ENCODE measurements around the gene OR1J4. TPM values are rescaled to one million over a fixed set of nuclear protein-coding genes. Genes with fewer than 3 reads are reported as not detected.

Gene OR1J4
- total and polyA plus RNA-seq, 4 donors, result not detected

DNA sequence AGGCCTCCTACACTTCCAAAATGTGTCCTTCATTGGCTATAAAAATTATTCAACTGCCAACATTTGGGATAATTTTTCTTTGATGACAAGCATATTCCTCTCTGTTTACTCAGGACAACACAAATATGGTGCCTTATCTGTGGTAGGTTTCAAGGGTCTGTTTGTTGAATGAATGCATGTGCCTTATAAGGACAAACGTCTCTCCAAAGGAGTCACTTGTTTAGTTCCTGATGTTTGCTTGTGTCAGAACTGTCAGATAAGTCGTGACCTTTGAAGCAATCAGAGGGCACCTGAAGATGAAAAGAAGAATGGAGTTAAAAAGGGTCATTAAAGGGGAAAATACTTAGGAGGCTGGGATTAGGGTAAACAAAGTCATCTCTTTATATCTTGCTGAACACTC is 12.0 kb upstream of the OR1J4 start:
- Histone ChIP-seq H3K27ac (ENCODE audit: low read depth in 1 of 2, low read length in 2 of 2) (no peak overlapping the region), H3K27me3 (ENCODE audit: control insufficient read depth in 4 of 4, insufficient read depth in 4 of 4, low read length in 3 of 4) (no peaks in the 10 kb centered on the region), H3K9ac (ENCODE audit: low read depth in 1 of 2, low read length in 2 of 2) (no peak overlapping the region), H3K9me3 (ENCODE audit: control insufficient read depth in 4 of 4, low read length in 3 of 4) (no peaks in the 10 kb centered on the region), H3K36me3 (ENCODE audit: control insufficient read depth in 4 of 4, insufficient read depth in 3 of 4, low read depth in 1 of 4, low read length in 3 of 4) (no peaks in the 10 kb centered on the region), H3K4me3 (ENCODE audit: low read depth in 1 of 3, low read length in 3 of 3) (no peak overlapping the region), H3K4me1 (ENCODE audit: control insufficient read depth in 4 of 4, insufficient read depth in 4 of 4, low read length in 3 of 4) (no peaks in the 10 kb centered on the region)
- TF ChIP-seq TAF1 (conservative IDR thresholded peaks at IDR 0.05) (no peak), HNF4A (conservative IDR thresholded peaks at IDR 0.05) (no peak)
- 26% methylated on average over 2 of the region's 2 CpGs for WGBS
- no peak for DNase-seq (ENCODE audit: low spot score)

DNA sequence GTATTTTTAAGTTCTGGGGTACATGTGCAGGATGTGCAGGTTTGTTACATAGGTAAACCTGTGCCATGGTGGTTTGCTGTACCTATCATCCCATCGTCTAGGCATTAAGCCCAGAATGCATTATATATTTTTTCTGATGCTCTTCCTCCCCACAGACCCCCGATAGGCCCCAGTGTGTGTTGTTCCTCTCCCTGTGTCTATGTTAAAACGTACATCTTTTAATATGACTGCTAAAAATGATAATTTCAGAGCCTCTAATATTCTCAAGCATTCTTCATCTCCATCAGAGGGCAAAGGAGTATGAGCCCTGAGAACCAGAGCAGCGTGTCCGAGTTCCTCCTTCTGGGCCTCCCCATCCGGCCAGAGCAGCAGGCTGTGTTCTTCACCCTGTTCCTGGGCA is 8.4 kb upstream of the OR1J4 start, which contains the start of gene OR1J2:
OR1J2 (plus strand) TSS at position 301 of the 400 bp plus-strand sequence; CDS start at position 301, 0 bp downstream.
- Histone ChIP-seq H3K4me3 (ENCODE audit: low read depth in 1 of 3, low read length in 3 of 3) (no peak within 1 kb of the TSS), H3K27ac (ENCODE audit: low read depth in 1 of 2, low read length in 2 of 2) (no peak within 1 kb of the TSS), H3K9ac (ENCODE audit: low read depth in 1 of 2, low read length in 2 of 2) (no peak within 1 kb of the TSS), H3K9me3 (ENCODE audit: control insufficient read depth in 4 of 4, low read length in 3 of 4) (no peaks in the 10 kb centered on the region), H3K36me3 (ENCODE audit: control insufficient read depth in 4 of 4, insufficient read depth in 3 of 4, low read depth in 1 of 4, low read length in 3 of 4) (no peaks in the 10 kb centered on the region), H3K4me1 (ENCODE audit: control insufficient read depth in 4 of 4, insufficient read depth in 4 of 4, low read length in 3 of 4) (no peaks in the 10 kb centered on the region), H3K27me3 (ENCODE audit: control insufficient read depth in 4 of 4, insufficient read depth in 4 of 4, low read length in 3 of 4) (no peaks in the 10 kb centered on the region)
- no peak for TF ChIP-seq NR2F2 (IDR thresholded peaks at IDR 0.05)
- no peak for TF ChIP-seq RAD21 (IDR thresholded peaks at IDR 0.05)
- no peak for TF ChIP-seq YY1 (IDR thresholded peaks at IDR 0.05)
- TF ChIP-seq HNF4G (IDR thresholded peaks at IDR 0.05), result no peak
- no peak for TF ChIP-seq FOXA2 (IDR thresholded peaks at IDR 0.05)
- no peak for TF ChIP-seq GABPA (IDR thresholded peaks at IDR 0.05 in 1 of 2, conservative IDR thresholded peaks at IDR 0.05 in 1 of 2)
- TF ChIP-seq RXRA (IDR thresholded peaks at IDR 0.05), result no peak
- TF ChIP-seq JUND (IDR thresholded peaks at IDR 0.05), result no peak
- TF ChIP-seq FOXA1 (IDR thresholded peaks at IDR 0.05), result no peak
- TF ChIP-seq, protein P1, sequence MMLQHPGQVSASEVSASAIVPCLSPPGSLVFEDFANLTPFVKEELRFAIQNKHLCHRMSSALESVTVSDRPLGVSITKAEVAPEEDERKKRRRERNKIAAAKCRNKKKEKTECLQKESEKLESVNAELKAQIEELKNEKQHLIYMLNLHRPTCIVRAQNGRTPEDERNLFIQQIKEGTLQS (IDR thresholded peaks at IDR 0.05), result no peak
- TF ChIP-seq, protein P2, sequence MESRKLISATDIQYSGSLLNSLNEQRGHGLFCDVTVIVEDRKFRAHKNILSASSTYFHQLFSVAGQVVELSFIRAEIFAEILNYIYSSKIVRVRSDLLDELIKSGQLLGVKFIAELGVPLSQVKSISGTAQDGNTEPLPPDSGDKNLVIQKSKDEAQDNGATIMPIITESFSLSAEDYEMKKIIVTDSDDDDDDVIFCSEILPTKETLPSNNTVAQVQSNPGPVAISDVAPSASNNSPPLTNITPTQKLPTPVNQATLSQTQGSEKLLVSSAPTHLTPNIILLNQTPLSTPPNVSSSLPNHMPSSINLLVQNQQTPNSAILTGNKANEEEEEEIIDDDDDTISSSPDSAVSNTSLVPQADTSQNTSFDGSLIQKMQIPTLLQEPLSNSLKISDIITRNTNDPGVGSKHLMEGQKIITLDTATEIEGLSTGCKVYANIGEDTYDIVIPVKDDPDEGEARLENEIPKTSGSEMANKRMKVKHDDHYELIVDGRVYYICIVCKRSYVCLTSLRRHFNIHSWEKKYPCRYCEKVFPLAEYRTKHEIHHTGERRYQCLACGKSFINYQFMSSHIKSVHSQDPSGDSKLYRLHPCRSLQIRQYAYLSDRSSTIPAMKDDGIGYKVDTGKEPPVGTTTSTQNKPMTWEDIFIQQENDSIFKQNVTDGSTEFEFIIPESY (IDR thresholded peaks at IDR 0.05), result no peak
- TF ChIP-seq, protein P3, sequence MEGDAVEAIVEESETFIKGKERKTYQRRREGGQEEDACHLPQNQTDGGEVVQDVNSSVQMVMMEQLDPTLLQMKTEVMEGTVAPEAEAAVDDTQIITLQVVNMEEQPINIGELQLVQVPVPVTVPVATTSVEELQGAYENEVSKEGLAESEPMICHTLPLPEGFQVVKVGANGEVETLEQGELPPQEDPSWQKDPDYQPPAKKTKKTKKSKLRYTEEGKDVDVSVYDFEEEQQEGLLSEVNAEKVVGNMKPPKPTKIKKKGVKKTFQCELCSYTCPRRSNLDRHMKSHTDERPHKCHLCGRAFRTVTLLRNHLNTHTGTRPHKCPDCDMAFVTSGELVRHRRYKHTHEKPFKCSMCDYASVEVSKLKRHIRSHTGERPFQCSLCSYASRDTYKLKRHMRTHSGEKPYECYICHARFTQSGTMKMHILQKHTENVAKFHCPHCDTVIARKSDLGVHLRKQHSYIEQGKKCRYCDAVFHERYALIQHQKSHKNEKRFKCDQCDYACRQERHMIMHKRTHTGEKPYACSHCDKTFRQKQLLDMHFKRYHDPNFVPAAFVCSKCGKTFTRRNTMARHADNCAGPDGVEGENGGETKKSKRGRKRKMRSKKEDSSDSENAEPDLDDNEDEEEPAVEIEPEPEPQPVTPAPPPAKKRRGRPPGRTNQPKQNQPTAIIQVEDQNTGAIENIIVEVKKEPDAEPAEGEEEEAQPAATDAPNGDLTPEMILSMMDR (IDR thresholded peaks at IDR 0.05; ENCODE audit: low read depth, low read length, missing input control), result no peak
- TF ChIP-seq, protein P4, sequence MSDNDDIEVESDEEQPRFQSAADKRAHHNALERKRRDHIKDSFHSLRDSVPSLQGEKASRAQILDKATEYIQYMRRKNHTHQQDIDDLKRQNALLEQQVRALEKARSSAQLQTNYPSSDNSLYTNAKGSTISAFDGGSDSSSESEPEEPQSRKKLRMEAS (IDR thresholded peaks at IDR 0.05), result no peak
- TF ChIP-seq, protein P5, sequence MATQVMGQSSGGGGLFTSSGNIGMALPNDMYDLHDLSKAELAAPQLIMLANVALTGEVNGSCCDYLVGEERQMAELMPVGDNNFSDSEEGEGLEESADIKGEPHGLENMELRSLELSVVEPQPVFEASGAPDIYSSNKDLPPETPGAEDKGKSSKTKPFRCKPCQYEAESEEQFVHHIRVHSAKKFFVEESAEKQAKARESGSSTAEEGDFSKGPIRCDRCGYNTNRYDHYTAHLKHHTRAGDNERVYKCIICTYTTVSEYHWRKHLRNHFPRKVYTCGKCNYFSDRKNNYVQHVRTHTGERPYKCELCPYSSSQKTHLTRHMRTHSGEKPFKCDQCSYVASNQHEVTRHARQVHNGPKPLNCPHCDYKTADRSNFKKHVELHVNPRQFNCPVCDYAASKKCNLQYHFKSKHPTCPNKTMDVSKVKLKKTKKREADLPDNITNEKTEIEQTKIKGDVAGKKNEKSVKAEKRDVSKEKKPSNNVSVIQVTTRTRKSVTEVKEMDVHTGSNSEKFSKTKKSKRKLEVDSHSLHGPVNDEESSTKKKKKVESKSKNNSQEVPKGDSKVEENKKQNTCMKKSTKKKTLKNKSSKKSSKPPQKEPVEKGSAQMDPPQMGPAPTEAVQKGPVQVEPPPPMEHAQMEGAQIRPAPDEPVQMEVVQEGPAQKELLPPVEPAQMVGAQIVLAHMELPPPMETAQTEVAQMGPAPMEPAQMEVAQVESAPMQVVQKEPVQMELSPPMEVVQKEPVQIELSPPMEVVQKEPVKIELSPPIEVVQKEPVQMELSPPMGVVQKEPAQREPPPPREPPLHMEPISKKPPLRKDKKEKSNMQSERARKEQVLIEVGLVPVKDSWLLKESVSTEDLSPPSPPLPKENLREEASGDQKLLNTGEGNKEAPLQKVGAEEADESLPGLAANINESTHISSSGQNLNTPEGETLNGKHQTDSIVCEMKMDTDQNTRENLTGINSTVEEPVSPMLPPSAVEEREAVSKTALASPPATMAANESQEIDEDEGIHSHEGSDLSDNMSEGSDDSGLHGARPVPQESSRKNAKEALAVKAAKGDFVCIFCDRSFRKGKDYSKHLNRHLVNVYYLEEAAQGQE (IDR thresholded peaks at IDR 0.05), result no peak
- no peak for TF ChIP-seq SP1 (IDR thresholded peaks at IDR 0.05)
- TF ChIP-seq HNF4A (conservative IDR thresholded peaks at IDR 0.05), result no peak
- 75% methylated on average over 6 of the region's 6 CpGs for WGBS
- DNase-seq (ENCODE audit: low spot score), result no peak
